Measurements from ENCODE around the gene APEX2. TPM values are rescaled to one million over a fixed set of nuclear protein-coding genes. Genes with fewer than 3 reads are reported as not detected.
A peak's percentile ranks its signal among the peaks of the same experiment; 100 is the strongest.

Gene APEX2
- total and polyA plus RNA-seq, 8 donors = 12.7 to 19.8 (median 14.8) TPM

- intact Hi-C loops (cut with DNase I) = no loop called here
- Histone ChIP-seq H3K27ac (no peak overlapping the region), H3K4me3 (no peak overlapping the region), H3K9me3 (no peaks in the 10 kb centered on the region), H3K36me3 (peaks cover 0 to 50% of the 10 kb centered on the region in 2 donors), H3K4me1 (peaks cover 0 to 13% of the 10 kb centered on the region in 2 donors), H3K27me3 (no peaks in the 10 kb centered on the region)
- no peak for TF ChIP-seq CTCF (IDR thresholded peaks at IDR 0.05)
- no peak for ATAC-seq
- no peak for DNase-seq
These were observed 4.1 kb downstream of the APEX2 start for GRCh38 chrX:55004231-55004630.

GRCh38 chrX:55005256-55005655, 5.1 kb downstream of the APEX2 start:
- Histone ChIP-seq H3K27me3 (no peaks in the 10 kb centered on the region), H3K27ac (no peak overlapping the region), H3K4me1 (peaks cover 0 to 13% of the 10 kb centered on the region in 2 donors), H3K36me3 (peaks cover 0 to 50% of the 10 kb centered on the region in 2 donors), H3K4me3 (no peak overlapping the region), H3K9me3 (no peaks in the 10 kb centered on the region)
- DNase-seq (no peak), ATAC-seq (no peak)
- no peak for TF ChIP-seq CTCF (IDR thresholded peaks at IDR 0.05)
- intact Hi-C loops (cut with DNase I) = no loop called here

GRCh38 chrX:55006827-55007621, 6.9 kb downstream of the APEX2 start:
- H3K4me3 ChIP-seq = no peak overlapping the region
- peak overlapping the region in 1 of 2 donors; percentile 19 for H3K27ac ChIP-seq
- intact Hi-C loops (cut with DNase I) = no loop called here
- no peak for DNase-seq
- peaks cover 0 to 4% of the 10 kb centered on the region in 2 donors for H3K4me1 ChIP-seq
- no peaks in the 10 kb centered on the region for H3K9me3 ChIP-seq
- peaks cover 0 to 50% of the 10 kb centered on the region in 2 donors for H3K36me3 ChIP-seq
- no peaks in the 10 kb centered on the region for H3K27me3 ChIP-seq
- no peak for ATAC-seq
- TF ChIP-seq CTCF (IDR thresholded peaks at IDR 0.05) = no peak

- Histone ChIP-seq H3K27me3 (no peaks in the 10 kb centered on the region), H3K36me3 (peaks cover 0 to 43% of the 10 kb centered on the region in 2 donors), H3K27ac (peak overlapping the region in 1 of 2 donors; percentile 19), H3K4me1 (peaks cover 0 to 4% of the 10 kb centered on the region in 2 donors), H3K9me3 (no peaks in the 10 kb centered on the region), H3K4me3 (no peak overlapping the region)
- ATAC-seq (peak; percentile 76), DNase-seq (no peak)
- TF ChIP-seq CTCF (IDR thresholded peaks at IDR 0.05) = no peak
- intact Hi-C loops (cut with DNase I) = no loop called here
These were observed 7.5 kb downstream of the APEX2 start for GRCh38 chrX:55007656-55008055.

- Histone ChIP-seq H3K9me3 (no peaks in the 10 kb centered on the region), H3K27me3 (no peaks in the 10 kb centered on the region), H3K36me3 (peaks cover 0 to 33% of the 10 kb centered on the region in 2 donors), H3K4me1 (peaks cover 0 to 4% of the 10 kb centered on the region in 2 donors), H3K4me3 (no peak overlapping the region), H3K27ac (peak overlapping the region in 1 of 2 donors; percentile 13)
- intact Hi-C loops (cut with DNase I) = no loop called here
- no peak for TF ChIP-seq CTCF (IDR thresholded peaks at IDR 0.05)
- peak; percentile 67 for ATAC-seq
- DNase-seq = no peak
These were observed 8.6 kb downstream of the APEX2 start for GRCh38 chrX:55008571-55009358.
